GM12864 (cell line): Measurements from ENCODE around the gene TOMM22.

ENCODE experiments used
- DNase-seq: peaks from one replicate; pipeline ENCODE4 v3.0.0-alpha.2; 2011; ENCODE audit warnings: low read depth
- H3K4me3 ChIP-seq: 2 replicates; pipeline ENCODE4 v1.5.1; 2011; ENCODE audit warnings: mild to moderate bottlenecking, low read depth, low read length, control low read depth
- TF ChIP-seq, protein P1 (sequence below): IDR thresholded peaks from 2 replicates; pipeline ENCODE4 v1.5.1; 2011; ENCODE audit warnings: low read depth, mild to moderate bottlenecking, moderate library complexity, low read length, control low read depth, inconsistent platforms; ENCODE audit errors: missing control alignments

The TOMM22 gene

DNA sequence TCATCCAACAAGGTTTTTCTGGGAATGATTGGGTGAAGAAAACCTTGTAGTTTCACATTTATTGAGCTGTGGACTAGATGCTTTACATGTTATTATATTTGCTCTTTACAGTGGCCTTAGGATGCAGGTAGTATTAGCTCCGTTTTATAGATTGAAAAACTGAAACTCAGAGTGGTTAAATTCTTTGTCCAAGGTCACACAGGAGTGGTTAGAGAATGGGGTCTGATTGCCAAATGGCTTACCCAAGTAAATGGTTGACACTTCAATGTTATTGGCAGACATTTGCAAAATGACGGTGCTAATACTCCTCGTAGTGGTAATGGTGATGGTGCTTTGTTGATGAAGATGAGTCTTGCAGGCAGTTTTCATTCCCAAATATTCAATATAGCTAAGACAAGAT is 26.2 kb downstream of the TOMM22 start:
- DNase-seq: no peak
- peak overlapping the region; percentile 81; the same call in 1 of the 2 replicates for H3K4me3 ChIP-seq
- TF ChIP-seq, protein P1, sequence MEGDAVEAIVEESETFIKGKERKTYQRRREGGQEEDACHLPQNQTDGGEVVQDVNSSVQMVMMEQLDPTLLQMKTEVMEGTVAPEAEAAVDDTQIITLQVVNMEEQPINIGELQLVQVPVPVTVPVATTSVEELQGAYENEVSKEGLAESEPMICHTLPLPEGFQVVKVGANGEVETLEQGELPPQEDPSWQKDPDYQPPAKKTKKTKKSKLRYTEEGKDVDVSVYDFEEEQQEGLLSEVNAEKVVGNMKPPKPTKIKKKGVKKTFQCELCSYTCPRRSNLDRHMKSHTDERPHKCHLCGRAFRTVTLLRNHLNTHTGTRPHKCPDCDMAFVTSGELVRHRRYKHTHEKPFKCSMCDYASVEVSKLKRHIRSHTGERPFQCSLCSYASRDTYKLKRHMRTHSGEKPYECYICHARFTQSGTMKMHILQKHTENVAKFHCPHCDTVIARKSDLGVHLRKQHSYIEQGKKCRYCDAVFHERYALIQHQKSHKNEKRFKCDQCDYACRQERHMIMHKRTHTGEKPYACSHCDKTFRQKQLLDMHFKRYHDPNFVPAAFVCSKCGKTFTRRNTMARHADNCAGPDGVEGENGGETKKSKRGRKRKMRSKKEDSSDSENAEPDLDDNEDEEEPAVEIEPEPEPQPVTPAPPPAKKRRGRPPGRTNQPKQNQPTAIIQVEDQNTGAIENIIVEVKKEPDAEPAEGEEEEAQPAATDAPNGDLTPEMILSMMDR: no peak

DNA sequence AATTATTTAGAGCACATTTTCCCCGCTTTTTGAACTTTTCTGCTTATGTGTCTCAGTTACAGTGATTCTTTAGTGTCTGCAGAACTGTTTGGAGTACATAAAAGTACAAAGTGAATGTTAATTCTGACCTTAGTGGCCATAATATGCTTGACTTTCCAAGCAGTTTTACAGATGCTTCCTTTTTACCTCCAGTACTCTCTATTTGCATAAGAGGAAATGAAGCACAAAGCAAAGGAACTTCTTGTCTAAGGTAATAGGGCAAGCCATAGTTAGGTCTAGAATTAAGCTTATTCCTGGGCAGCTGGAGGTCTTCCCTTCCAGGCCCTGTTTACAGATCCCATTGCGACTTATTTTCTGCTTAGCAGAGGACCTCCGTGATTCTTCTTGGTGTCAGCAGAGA is 27.5 kb downstream of the TOMM22 start:
- no peak overlapping the region; the same call in 1 of the 2 replicates for H3K4me3 ChIP-seq
- TF ChIP-seq, protein P1: no peak
- no peak for DNase-seq

GRCh38 chr22:38710351-38710750 is 28.6 kb downstream of the TOMM22 start:
- DNase-seq: no peak
- no peak overlapping the region for H3K4me3 ChIP-seq
- TF ChIP-seq, protein P1: no peak

DNA sequence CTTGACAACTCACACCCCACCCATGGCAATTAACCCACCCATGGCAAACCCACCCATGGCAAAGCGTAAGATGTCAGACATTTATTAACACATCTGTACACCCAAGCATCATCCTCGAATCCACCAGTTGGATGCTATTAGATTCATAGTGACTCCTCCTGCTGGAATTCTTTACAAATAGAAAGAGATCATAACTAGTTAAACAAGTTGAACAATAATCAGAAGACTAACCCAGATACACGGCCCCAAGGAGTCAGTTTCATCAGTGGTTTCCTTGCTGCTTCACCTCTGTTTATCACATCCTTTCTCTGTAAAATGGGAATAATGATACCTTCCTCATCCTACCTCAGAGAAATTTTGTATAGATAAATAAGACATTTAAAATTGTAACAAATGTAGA is 29.1 kb downstream of the TOMM22 start:
- DNase-seq: no peak
- no peak overlapping the region for H3K4me3 ChIP-seq
- TF ChIP-seq, protein P1: no peak

DNA sequence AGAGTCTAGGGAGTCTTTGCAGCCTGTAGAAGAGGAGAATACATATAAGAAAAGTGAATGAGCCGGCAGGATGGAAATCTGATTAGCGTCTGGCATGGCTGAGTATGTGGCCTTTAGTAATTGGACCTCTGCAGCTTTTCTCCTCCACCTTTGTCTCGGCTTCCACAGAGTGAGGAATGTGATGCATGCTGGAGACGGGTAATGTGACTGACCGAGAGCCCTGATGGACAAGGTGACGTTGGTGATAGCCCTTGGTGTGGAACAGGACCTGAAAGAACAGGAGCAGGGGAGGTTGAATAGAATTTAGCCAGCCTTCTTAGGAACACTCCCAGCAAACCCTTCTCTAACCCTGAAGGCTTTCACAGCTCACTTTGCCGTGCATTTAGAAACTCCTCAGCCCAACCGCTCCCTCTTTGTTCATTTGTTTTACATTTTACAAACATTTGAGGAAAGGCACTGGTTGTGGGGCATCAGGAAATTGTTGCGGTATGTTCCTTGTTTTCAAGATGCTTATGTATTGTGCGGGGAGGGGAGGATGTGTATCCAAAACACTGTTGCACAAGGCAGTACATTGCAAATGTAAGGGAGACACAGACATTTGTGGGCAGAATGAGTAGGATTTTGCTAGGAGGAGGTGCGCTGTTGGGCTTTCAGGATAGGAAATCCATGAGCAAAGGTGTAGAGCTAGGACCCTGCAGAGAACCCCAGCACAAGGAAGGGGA is 30.9 kb downstream of the TOMM22 start:
- TF ChIP-seq, protein P1: no peak
- no peak for DNase-seq
- H3K4me3 ChIP-seq: no peak overlapping the region

GRCh38 chr22:38713921-38714320 is 32.2 kb downstream of the TOMM22 start:
- TF ChIP-seq, protein P1: no peak
- DNase-seq: no peak
- no peak overlapping the region for H3K4me3 ChIP-seq

- no peak overlapping the region for H3K4me3 ChIP-seq
- no peak for DNase-seq
- TF ChIP-seq, protein P1: no peak
Measured at GRCh38 chr22:38715176-38715764, 33.5 kb downstream of the TOMM22 start.
